Activated T-helper 2 cell treated with anti-CD3 and anti-CD28 coated beads, Interferon-gamma antibody, Interleukin-2, Interleukin-4, amounts not matched to agents 10 μg/mL and 5 μg/mL and 100 μg/mL, durations not matched to agents 14 hours and 24 hours and 36 hours (primary cell): ENCODE measurements around the gene ACOXL. TPM values are rescaled to one million over a fixed set of nuclear protein-coding genes. Genes with fewer than 3 reads are reported as not detected.
"Not testable (repeated sequence)": the region's sequence is repeated elsewhere in the genome, so short reads cannot be mapped to it uniquely, and the experiment has no call there.

Experiments
- DNase-seq: peaks from one replicate; pipeline ENCODE4 v3.0.0; 2021; ENCODE audit warnings: low spot score
- H3K27ac Mint-ChIP-seq: one replicate; pipeline ENCODE4 v1.8.0; 2021; ENCODE audit warnings: mixed read lengths
- H3K27me3 Mint-ChIP-seq: one replicate; pipeline ENCODE4 v1.8.0; 2021; ENCODE audit warnings: low read depth, mixed read lengths
- H3K36me3 Mint-ChIP-seq: one replicate; pipeline ENCODE4 v1.8.0; 2021; ENCODE audit warnings: low read depth, mixed read lengths
- H3K4me1 Mint-ChIP-seq: one replicate; pipeline ENCODE4 v1.8.0; 2021; ENCODE audit warnings: low read depth, mixed read lengths
- H3K4me3 Mint-ChIP-seq: one replicate; pipeline ENCODE4 v1.8.0; 2021; ENCODE audit warnings: low read depth, mild to moderate bottlenecking, moderate library complexity, mixed read lengths
- H3K9me3 Mint-ChIP-seq: one replicate; pipeline ENCODE4 v1.8.0; 2021; ENCODE audit warnings: mixed read lengths
- intact Hi-C: fragments of 100-400 bp; cut with micrococcal nuclease; formaldehyde crosslinking; loops from one replicate; pipeline ENCODE4 v1.15.1; 2023
- total RNA-seq: library from RNA; stranded (reverse); gene quantifications from 2 replicates; pipeline ENCODE4 v1.2.3, GENCODE V29; 2022

Gene ACOXL
- total RNA-seq, 1 donor from 2014 or later = 1.6 TPM

DNA sequence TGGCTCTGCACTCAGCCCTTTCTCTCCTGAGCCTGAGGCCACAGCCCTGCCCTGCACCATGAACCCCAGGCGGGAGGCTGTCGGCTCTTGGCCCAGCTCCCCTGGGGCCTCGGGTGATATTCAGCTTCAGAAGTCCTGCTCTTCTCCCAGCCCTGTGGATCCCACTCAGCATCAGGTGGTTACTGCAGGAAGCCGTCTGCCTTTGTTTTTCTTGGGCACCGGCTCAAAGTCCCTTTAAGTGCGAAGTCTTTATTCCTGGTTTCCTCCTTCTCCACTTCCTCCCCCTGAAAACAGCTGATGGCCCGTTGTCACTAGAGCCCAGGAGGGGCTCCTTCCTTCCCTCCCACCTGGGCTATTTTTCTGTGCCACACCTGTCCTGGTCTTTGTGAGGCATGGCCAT lies 226.8 kb downstream of the ACOXL start:
- H3K9me3 Mint-ChIP-seq = no peaks in the 10 kb centered on the region

GRCh38 chr2:110960281-110960680 lies 227.9 kb downstream of the ACOXL start:
- no peak overlapping the region for H3K27ac Mint-ChIP-seq
- DNase-seq = no peak
- H3K27me3 Mint-ChIP-seq = peaks cover 28% of the 10 kb centered on the region
- intact Hi-C loops = no loop called here
- H3K4me3 Mint-ChIP-seq = no peak overlapping the region
- no peaks in the 10 kb centered on the region for H3K36me3 Mint-ChIP-seq
- no peaks in the 10 kb centered on the region for H3K4me1 Mint-ChIP-seq
- H3K9me3 Mint-ChIP-seq = no peaks in the 10 kb centered on the region

More for the DNA sequence above, 226.8 kb downstream of the ACOXL start:
- DNase-seq = no peak
- Mint-ChIP-seq H3K27me3 (peaks cover 36% of the 10 kb centered on the region), H3K4me3 (no peak overlapping the region), H3K4me1 (no peaks in the 10 kb centered on the region), H3K27ac (no peak overlapping the region), H3K36me3 (no peaks in the 10 kb centered on the region)
- intact Hi-C loops = no loop called here

DNA sequence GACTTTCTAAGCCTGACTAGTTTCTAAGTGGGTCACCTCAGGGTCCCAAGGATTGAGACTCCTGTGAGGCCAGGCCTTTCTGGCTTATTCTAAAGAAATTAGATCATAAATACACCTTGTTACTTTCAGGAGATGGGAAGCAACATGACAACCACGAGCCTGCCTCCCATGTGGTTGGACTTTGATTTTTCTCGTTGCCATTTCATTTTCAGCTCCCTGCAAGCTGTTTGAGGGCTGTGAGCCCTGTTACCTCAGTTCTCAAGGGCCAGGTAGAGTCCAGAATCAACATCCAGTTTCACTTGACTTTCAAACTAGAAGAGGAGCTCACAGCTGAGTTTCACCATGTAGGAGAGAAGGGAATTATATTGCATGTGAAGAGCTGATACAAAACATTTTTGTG lies 228.6 kb downstream of the ACOXL start:
- Mint-ChIP-seq H3K36me3 (no peaks in the 10 kb centered on the region), H3K27ac (no peak overlapping the region), H3K27me3 (peaks cover 27% of the 10 kb centered on the region), H3K4me1 (no peaks in the 10 kb centered on the region), H3K4me3 (no peak overlapping the region), H3K9me3 (no peaks in the 10 kb centered on the region)
- intact Hi-C loops = no loop called here
- DNase-seq = no peak

DNA sequence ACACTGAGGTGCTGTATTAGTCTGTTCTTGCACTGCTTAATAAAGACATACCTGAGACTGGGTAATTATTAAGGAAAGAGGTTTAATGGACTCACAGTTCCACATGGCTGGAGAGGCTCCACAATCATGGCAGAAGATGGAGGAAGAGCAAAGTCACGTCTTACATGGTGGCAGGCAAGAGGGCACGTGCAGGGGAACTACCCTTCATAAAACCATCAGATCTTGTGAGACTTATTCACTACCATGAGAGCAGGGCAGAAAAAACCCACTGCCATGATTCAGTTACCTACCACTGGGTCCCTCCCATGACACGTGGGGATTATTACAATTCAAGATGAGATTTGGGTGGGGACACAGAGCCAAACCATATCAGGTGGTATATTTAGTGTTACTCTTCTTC lies 229.3 kb downstream of the ACOXL start:
- intact Hi-C loops, H3K4me3 Mint-ChIP-seq, H3K27ac Mint-ChIP-seq, H3K4me1 Mint-ChIP-seq, DNase-seq, H3K36me3 Mint-ChIP-seq, H3K9me3 Mint-ChIP-seq: not testable (repeated sequence)
- peaks cover 27% of the 10 kb centered on the region for H3K27me3 Mint-ChIP-seq

DNA sequence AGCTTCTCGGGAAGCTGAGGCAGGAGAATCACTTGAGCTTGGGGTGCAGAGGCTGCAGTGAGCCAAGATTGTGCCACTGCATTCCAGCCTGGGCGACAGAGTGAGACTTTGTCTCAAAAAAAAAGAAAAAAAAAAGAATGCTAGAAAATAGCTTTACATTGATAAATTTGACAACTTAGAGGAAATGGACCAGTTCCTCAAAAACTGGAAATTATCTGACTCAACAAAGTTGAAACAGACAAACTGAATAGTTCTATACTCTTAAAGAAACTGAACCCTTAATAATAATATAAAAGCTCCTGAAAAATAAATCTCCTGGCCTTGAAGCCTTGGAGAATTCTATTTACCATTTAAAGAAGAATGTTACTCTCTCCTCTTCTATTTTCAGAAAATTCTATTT lies 237.3 kb downstream of the ACOXL start:
- H3K4me3 Mint-ChIP-seq = no peak overlapping the region
- no peak for DNase-seq
- H3K27me3 Mint-ChIP-seq = peaks cover 45% of the 10 kb centered on the region
- H3K9me3 Mint-ChIP-seq = no peaks in the 10 kb centered on the region
- intact Hi-C loops = no loop called here
- H3K4me1 Mint-ChIP-seq = no peaks in the 10 kb centered on the region
- H3K27ac Mint-ChIP-seq = no peak overlapping the region
- no peaks in the 10 kb centered on the region for H3K36me3 Mint-ChIP-seq

- Mint-ChIP-seq H3K36me3 (no peaks in the 10 kb centered on the region), H3K9me3 (no peaks in the 10 kb centered on the region), H3K4me1 (no peaks in the 10 kb centered on the region), H3K27ac (no peak overlapping the region), H3K27me3 (peaks cover 47% of the 10 kb centered on the region), H3K4me3 (no peak overlapping the region)
- no peak for DNase-seq
- intact Hi-C loops = no loop called here
These were observed 237.8 kb downstream of the ACOXL start for GRCh38 chr2:110970201-110970600.

DNA sequence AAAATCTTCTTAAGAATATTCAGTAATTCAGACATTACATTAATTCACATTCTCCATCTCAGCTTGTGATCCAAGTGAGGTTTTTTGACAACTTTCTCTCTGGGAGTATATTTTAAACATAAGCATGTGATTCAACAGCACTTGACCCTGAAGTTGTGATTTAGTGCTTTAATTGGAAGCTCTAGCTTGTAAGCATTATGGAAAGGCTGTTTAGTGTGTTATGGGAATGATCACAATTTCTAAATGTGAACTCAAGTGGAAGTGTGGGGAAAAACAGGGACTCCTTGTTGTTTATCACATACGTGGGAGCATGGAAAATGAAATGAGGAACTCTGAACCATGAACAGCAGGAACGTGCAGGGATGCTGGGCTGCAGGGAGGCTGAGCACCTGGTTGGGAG lies 239.4 kb downstream of the ACOXL start:
- intact Hi-C loops = no loop called here
- no peak overlapping the region for H3K27ac Mint-ChIP-seq
- no peak for DNase-seq
- H3K27me3 Mint-ChIP-seq = peaks cover 55% of the 10 kb centered on the region
- no peaks in the 10 kb centered on the region for H3K4me1 Mint-ChIP-seq
- H3K9me3 Mint-ChIP-seq = no peaks in the 10 kb centered on the region
- no peak overlapping the region for H3K4me3 Mint-ChIP-seq
- no peaks in the 10 kb centered on the region for H3K36me3 Mint-ChIP-seq

- Mint-ChIP-seq H3K27me3 (peaks cover 52% of the 10 kb centered on the region), H3K4me1 (no peaks in the 10 kb centered on the region), H3K27ac (no peak overlapping the region), H3K36me3 (no peaks in the 10 kb centered on the region), H3K9me3 (no peaks in the 10 kb centered on the region), H3K4me3 (no peak overlapping the region)
- DNase-seq = no peak
- intact Hi-C loops = no loop called here
These were observed 240.9 kb downstream of the ACOXL start for GRCh38 chr2:110973262-110973661.

DNA sequence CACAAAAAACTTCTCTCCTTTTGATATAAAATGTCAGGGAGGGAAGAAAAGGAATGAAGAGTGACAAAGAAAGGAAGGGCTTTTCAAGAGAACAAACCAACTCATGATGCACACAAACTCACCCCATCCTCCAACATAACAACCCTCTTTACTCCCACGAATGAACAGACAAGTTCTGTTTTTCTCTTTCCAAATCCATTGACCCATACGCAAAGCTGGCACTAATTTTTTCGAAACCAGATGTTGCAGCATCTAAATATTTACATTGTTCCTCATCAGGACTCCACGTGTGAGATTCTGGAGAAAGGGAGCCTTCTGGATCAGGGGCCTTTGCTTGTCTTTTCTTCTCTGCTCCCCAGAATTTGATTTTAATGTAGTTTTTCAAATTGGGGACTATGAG lies 245.0 kb downstream of the ACOXL start:
- Mint-ChIP-seq H3K4me1 (no peaks in the 10 kb centered on the region), H3K9me3 (no peaks in the 10 kb centered on the region), H3K27me3 (peaks cover 26% of the 10 kb centered on the region), H3K36me3 (no peaks in the 10 kb centered on the region), H3K4me3 (no peak overlapping the region), H3K27ac (no peak overlapping the region)
- DNase-seq = no peak
- intact Hi-C loops = no loop called here

DNA sequence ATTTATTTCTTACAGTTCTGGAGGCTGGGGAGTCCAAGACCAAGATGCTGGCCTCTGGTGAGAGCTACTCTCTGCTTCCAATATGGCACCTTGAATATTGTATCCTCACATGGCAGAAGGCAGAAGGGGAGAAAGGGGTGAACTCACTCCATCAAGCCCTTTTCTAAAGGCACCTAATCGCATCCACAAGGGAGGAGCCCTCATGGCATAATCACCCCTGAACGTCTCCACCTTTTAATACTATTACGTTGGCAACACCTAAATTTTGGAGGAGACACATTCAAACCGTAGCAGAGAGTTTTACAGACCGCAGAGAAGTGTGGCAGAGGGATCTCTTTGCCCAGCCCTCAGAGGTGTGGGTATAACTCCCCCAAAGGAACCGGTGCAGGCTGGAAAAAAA lies 245.8 kb downstream of the ACOXL start:
- intact Hi-C loops = no loop called here
- H3K4me3 Mint-ChIP-seq = no peak overlapping the region
- no peaks in the 10 kb centered on the region for H3K36me3 Mint-ChIP-seq
- no peak for DNase-seq
- H3K27me3 Mint-ChIP-seq = peaks cover 23% of the 10 kb centered on the region
- no peaks in the 10 kb centered on the region for H3K4me1 Mint-ChIP-seq
- H3K27ac Mint-ChIP-seq = no peak overlapping the region
- H3K9me3 Mint-ChIP-seq = no peaks in the 10 kb centered on the region

GRCh38 chr2:110978756-110979470 lies 246.5 kb downstream of the ACOXL start:
- intact Hi-C loops = no loop called here
- no peak overlapping the region for H3K27ac Mint-ChIP-seq
- DNase-seq = no peak
- H3K36me3 Mint-ChIP-seq = no peaks in the 10 kb centered on the region
- H3K4me3 Mint-ChIP-seq = no peak overlapping the region
- H3K9me3 Mint-ChIP-seq = no peaks in the 10 kb centered on the region
- peaks cover 1% of the 10 kb centered on the region for H3K4me1 Mint-ChIP-seq
- peaks cover 19% of the 10 kb centered on the region for H3K27me3 Mint-ChIP-seq

GRCh38 chr2:110979471-110980338 lies 247.3 kb downstream of the ACOXL start:
- DNase-seq = no peak
- H3K27me3 Mint-ChIP-seq = peaks cover 17% of the 10 kb centered on the region
- H3K9me3 Mint-ChIP-seq = no peaks in the 10 kb centered on the region
- H3K4me3 Mint-ChIP-seq = no peak overlapping the region
- intact Hi-C loops = no loop called here
- H3K36me3 Mint-ChIP-seq = no peaks in the 10 kb centered on the region
- H3K4me1 Mint-ChIP-seq = peaks cover 1% of the 10 kb centered on the region
- H3K27ac Mint-ChIP-seq = no peak overlapping the region

DNA sequence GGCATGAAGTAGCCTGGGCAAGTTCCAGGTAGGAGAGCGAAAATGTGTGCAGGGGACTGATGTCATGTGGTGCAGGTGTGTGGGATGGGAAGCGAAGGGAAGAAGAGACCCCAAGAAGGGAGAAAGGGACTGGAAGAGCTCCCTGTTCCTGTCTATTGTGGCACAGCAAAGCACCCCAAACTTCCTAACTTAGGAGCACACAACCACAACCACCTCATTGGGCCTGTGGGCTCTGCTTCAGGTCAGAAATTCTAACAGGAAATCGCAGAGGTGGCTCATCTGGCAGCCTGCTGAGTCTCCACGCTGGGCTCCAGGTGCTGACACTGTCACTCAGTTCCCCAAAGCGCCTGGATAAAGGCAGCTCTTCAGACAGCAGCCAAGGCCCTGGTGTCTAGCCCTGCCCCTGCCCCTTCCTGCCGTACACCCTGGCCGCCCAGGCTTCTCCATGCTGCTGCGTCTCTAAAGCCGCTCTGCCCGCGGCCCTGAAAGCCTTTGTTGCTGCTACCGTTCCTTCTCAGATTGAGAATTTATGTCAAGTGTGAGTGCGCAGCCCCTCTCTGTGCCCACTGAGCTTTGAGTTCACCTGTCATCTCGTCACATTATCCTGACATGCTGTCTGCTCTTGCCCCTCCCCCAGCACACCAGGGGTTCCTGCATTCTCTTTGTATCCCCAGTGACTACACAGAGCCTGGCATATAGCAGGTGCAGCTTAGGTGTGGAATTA lies 248.1 kb downstream of the ACOXL start:
- H3K36me3 Mint-ChIP-seq = no peaks in the 10 kb centered on the region
- H3K4me3 Mint-ChIP-seq = no peak overlapping the region
- no peaks in the 10 kb centered on the region for H3K9me3 Mint-ChIP-seq
- DNase-seq = no peak
- peaks cover 15% of the 10 kb centered on the region for H3K27me3 Mint-ChIP-seq
- intact Hi-C loops = no loop called here
- no peak overlapping the region for H3K27ac Mint-ChIP-seq
- H3K4me1 Mint-ChIP-seq = peaks cover 1% of the 10 kb centered on the region
